HL-60 (cell line): ENCODE results near the gene FANCG.

Experiments used
- GABPA ChIP-seq: IDR thresholded peaks from 2 replicates; pipeline ENCODE4 v1.6.1; 2012; ENCODE audit warnings: low read depth
- POLR2AphosphoS5 ChIP-seq: IDR thresholded peaks from 2 replicates; pipeline ENCODE4 v1.6.1; 2012; ENCODE audit warnings: low read depth
- SPI1 ChIP-seq: IDR thresholded peaks from 2 replicates; pipeline ENCODE4 v1.6.1; 2012; ENCODE audit warnings: low read depth, mild to moderate bottlenecking, borderline replicate concordance
- TF ChIP-seq, protein P1 (sequence below): IDR thresholded peaks from one replicate; pipeline ENCODE4 v1.5.1; 2011; ENCODE audit warnings: low read length, control low read depth, inconsistent platforms; ENCODE audit not compliant: insufficient read depth
- TF ChIP-seq, protein P2 (sequence below): IDR thresholded peaks from 2 replicates; pipeline ENCODE4 v1.6.1; 2012; ENCODE audit warnings: low read depth; ENCODE audit not compliant: insufficient replicate concordance

GRCh38 chr9:35027860-35028259 lies 51.9 kb downstream of the FANCG start:
- TF ChIP-seq, protein P1, sequence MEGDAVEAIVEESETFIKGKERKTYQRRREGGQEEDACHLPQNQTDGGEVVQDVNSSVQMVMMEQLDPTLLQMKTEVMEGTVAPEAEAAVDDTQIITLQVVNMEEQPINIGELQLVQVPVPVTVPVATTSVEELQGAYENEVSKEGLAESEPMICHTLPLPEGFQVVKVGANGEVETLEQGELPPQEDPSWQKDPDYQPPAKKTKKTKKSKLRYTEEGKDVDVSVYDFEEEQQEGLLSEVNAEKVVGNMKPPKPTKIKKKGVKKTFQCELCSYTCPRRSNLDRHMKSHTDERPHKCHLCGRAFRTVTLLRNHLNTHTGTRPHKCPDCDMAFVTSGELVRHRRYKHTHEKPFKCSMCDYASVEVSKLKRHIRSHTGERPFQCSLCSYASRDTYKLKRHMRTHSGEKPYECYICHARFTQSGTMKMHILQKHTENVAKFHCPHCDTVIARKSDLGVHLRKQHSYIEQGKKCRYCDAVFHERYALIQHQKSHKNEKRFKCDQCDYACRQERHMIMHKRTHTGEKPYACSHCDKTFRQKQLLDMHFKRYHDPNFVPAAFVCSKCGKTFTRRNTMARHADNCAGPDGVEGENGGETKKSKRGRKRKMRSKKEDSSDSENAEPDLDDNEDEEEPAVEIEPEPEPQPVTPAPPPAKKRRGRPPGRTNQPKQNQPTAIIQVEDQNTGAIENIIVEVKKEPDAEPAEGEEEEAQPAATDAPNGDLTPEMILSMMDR = no peak
- TF ChIP-seq, protein P2, sequence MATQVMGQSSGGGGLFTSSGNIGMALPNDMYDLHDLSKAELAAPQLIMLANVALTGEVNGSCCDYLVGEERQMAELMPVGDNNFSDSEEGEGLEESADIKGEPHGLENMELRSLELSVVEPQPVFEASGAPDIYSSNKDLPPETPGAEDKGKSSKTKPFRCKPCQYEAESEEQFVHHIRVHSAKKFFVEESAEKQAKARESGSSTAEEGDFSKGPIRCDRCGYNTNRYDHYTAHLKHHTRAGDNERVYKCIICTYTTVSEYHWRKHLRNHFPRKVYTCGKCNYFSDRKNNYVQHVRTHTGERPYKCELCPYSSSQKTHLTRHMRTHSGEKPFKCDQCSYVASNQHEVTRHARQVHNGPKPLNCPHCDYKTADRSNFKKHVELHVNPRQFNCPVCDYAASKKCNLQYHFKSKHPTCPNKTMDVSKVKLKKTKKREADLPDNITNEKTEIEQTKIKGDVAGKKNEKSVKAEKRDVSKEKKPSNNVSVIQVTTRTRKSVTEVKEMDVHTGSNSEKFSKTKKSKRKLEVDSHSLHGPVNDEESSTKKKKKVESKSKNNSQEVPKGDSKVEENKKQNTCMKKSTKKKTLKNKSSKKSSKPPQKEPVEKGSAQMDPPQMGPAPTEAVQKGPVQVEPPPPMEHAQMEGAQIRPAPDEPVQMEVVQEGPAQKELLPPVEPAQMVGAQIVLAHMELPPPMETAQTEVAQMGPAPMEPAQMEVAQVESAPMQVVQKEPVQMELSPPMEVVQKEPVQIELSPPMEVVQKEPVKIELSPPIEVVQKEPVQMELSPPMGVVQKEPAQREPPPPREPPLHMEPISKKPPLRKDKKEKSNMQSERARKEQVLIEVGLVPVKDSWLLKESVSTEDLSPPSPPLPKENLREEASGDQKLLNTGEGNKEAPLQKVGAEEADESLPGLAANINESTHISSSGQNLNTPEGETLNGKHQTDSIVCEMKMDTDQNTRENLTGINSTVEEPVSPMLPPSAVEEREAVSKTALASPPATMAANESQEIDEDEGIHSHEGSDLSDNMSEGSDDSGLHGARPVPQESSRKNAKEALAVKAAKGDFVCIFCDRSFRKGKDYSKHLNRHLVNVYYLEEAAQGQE = no peak
- TF ChIP-seq POLR2AphosphoS5 = no peak
- no peak for TF ChIP-seq GABPA
- no peak for TF ChIP-seq SPI1
